ENCODE measurements around the gene HMGN1. TPM values are rescaled to one million over a fixed set of nuclear protein-coding genes. Genes with fewer than 3 reads are reported as not detected.

The HMGN1 gene
- total RNA-seq, 1 experiment from 2014 or later: 516 TPM

DNA sequence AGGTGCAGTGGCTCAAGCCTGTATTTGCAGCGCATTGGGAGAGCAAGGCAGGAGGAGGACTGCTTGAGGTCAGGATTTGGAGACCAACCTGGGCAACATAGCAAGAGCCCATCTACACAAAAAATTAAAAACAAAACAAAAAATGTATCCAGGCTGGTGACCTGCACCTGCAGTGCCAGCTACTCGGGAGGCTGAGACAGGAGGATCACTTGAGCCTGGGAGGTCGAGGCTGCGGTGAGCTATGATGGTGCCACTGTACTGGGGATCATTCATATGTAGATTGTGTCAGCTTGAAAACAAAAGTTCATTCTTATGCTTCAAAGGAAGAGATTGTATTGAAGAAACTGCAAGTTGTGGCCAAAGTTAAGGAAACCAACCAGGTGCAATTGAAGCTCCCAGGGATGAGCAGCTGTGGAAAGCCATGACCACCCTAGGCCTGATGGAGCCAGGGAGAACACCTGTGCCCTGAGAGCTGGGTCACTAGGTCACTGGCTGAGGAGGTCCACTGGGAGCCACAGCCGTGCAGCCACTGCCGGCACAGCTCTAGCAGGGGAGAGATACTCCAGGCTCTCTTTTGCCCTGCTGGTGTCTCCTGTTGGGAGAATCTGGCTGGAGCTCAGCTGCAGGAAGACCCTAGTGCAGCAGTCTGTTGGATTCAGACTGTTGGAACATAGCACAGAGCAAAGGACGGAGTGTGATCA is 22.1 kb downstream of the HMGN1 start:
- peaks cover 3 to 4% of the 10 kb centered on the region in 2 experiments; a peak in 1 of 5 replicates for H3K9me3 Mint-ChIP-seq
- H3K23ac ChIP-seq (ENCODE audit: insufficient read length, low read depth, low read length): no peak overlapping the region
- TF ChIP-seq, protein P1, sequence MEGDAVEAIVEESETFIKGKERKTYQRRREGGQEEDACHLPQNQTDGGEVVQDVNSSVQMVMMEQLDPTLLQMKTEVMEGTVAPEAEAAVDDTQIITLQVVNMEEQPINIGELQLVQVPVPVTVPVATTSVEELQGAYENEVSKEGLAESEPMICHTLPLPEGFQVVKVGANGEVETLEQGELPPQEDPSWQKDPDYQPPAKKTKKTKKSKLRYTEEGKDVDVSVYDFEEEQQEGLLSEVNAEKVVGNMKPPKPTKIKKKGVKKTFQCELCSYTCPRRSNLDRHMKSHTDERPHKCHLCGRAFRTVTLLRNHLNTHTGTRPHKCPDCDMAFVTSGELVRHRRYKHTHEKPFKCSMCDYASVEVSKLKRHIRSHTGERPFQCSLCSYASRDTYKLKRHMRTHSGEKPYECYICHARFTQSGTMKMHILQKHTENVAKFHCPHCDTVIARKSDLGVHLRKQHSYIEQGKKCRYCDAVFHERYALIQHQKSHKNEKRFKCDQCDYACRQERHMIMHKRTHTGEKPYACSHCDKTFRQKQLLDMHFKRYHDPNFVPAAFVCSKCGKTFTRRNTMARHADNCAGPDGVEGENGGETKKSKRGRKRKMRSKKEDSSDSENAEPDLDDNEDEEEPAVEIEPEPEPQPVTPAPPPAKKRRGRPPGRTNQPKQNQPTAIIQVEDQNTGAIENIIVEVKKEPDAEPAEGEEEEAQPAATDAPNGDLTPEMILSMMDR (conservative IDR thresholded peaks at IDR 0.05): no peak
- no peak overlapping the region for H3K56ac ChIP-seq (ENCODE audit: insufficient read length, low read depth, low read length)
- H2AFZ ChIP-seq (ENCODE audit: low read length): no peak overlapping the region
- H4K91ac ChIP-seq (ENCODE audit: insufficient read length, low read depth, low read length): no peak overlapping the region
- H3K4ac ChIP-seq (ENCODE audit: low read depth, low read length): no peak overlapping the region
- no peak overlapping the region for H2BK15ac ChIP-seq (ENCODE audit: low read depth, low read length)
- no peaks in the 10 kb centered on the region for H3K4me1 ChIP-seq (ENCODE audit: insufficient read depth, low read length)
- no peak overlapping the region for H3K18ac ChIP-seq (ENCODE audit: insufficient read length, low read depth, low read length)
- H2BK20ac ChIP-seq (ENCODE audit: low read depth, low read length, poor library complexity, severe bottlenecking): no peak overlapping the region
- no peak overlapping the region for H3K27ac ChIP-seq (ENCODE audit: insufficient read length, low read depth, low read length)
- H2BK5ac ChIP-seq (ENCODE audit: insufficient read length, low read length): no peak overlapping the region
- H3K14ac ChIP-seq (ENCODE audit: insufficient read depth, low read length): no peak overlapping the region; the same call in 1 of the 2 replicates
- H2BK120ac ChIP-seq (ENCODE audit: low read depth, low read length, poor library complexity, severe bottlenecking): no peak overlapping the region
- no peak overlapping the region for H2AK5ac ChIP-seq (ENCODE audit: insufficient read length, low read length)
- no peak overlapping the region for H4K8ac ChIP-seq (replicated peaks; ENCODE audit: insufficient read length, low read depth, low read length)
- H3K9ac ChIP-seq (ENCODE audit: extremely low read depth, insufficient read length, low read length): no peak overlapping the region
- H3K4me3 Mint-ChIP-seq: peak overlapping the region in 1 of 2 experiments; percentile 19; a peak in 1 of 5 replicates
- no peak overlapping the region for H3T11ph ChIP-seq (ENCODE audit: low read length)
- H2BK12ac ChIP-seq (ENCODE audit: insufficient read length, low read depth, low read length): no peak overlapping the region
- no peak overlapping the region for H3K4me2 ChIP-seq (ENCODE audit: insufficient read depth, insufficient read length, low read length)
- no peak overlapping the region for H4K5ac ChIP-seq (ENCODE audit: insufficient read length, low read depth, low read length)
- H3K9me3 ChIP-seq (ENCODE audit: control insufficient read depth, low read depth, low read length): no peaks in the 10 kb centered on the region
- no peaks in the 10 kb centered on the region for H3K79me2 ChIP-seq (ENCODE audit: insufficient read depth, low read length)
- no CpG with 5 or more reads among the region's 7 CpGs for WGBS (ENCODE audit: extremely low coverage, insufficient read length, low lambda C conversion rate)
- H3K23me2 ChIP-seq (ENCODE audit: insufficient read length, low read depth, low read length, poor library complexity, severe bottlenecking): no peaks in the 10 kb centered on the region
- peaks cover 2% of the 10 kb centered on the region; the same call in 1 of the 2 replicates for H3K27me3 Mint-ChIP-seq (ENCODE audit: low read depth)
- H3K27ac Mint-ChIP-seq: no peak overlapping the region; a peak in 1 of 7 replicates
- DNase-seq: no peak
- peaks cover 2% of the 10 kb centered on the region for H4K20me1 ChIP-seq (ENCODE audit: control insufficient read depth, insufficient read depth, insufficient read length)
- H3K4me1 Mint-ChIP-seq: peaks cover 9 to 13% of the 10 kb centered on the region in 2 experiments
- no peaks in the 10 kb centered on the region for H3K36me3 Mint-ChIP-seq (ENCODE audit: insufficient read depth in 1 of 3, low read depth in 3 of 3)
- no peaks in the 10 kb centered on the region for H3K27me3 ChIP-seq (ENCODE audit: insufficient read depth, low read length)
- no peaks in the 10 kb centered on the region for H3K79me1 ChIP-seq (ENCODE audit: insufficient read depth, low read depth, low read length, poor library complexity, severe bottlenecking)

Data from H9 (cell line).